Left hindlimb (tissue), 1 donor: Measurements from ENCODE around the gene GRB14.
"Not testable (repeated sequence)": the region's sequence is repeated elsewhere in the genome, so short reads cannot be mapped to it uniquely, and the experiment has no call there.

ENCODE experiments used
- DNase-seq: peaks from one replicate; pipeline ENCODE4 v3.0.0-alpha.2; 2018

The GRB14 gene

DNA sequence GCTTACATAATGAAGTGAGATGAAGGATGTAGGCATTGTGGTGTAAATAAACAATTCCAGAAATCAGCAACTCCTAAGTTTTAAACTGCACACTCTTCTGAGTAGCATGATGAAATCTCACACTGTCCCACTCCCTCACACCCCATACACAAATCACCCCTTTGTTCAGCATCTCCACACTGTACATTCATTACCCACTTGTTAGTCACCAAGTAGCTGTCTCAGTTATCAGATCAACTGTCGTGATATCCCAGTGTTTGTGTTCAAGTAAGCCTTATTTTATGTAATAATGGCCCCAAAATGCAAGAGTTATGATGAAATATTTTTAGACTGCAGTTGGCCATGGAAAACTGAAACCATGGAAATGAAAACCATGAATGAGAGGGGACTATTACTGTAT is 135.7 kb downstream of the GRB14 start:
- DNase-seq, result no peak

DNA sequence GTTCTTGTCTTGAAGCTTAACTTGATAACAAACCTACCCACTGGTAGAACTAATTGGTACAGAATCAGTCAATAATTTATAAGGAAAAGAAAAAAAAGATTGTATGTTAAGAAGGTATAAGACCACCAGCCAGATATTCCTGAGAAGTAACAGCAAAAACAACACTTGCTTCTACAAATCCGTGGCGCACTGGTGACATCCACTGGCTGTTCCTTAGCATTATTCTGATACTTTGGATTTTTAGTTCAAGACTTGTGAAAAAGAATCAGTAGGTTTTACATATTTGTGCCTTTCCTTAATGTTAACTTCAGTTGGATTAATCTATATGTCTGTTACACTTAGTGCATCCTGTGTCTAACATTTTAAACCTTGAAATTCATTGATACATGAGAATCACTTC is 141.8 kb downstream of the GRB14 start:
- DNase-seq, result peak; percentile 44

DNA sequence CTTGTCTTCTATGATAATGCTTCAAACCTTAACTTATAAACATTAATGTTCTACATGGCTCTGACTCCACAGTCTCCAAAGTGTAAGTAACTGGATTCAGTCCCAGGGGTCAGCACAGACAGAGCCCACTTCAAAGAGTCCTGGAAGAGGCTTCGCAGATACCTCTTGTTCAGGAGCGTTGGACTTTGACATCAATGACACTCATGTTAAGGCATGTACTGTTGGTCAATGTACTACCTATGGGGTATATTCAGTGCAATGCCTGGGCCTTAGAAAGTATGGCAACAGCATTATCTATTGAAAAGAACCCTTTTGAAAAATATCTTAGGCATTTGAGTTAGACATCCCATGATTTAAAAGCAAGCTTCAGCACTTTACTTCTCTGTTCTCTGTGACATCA is 143.1 kb downstream of the GRB14 start:
- DNase-seq, result no peak

DNA sequence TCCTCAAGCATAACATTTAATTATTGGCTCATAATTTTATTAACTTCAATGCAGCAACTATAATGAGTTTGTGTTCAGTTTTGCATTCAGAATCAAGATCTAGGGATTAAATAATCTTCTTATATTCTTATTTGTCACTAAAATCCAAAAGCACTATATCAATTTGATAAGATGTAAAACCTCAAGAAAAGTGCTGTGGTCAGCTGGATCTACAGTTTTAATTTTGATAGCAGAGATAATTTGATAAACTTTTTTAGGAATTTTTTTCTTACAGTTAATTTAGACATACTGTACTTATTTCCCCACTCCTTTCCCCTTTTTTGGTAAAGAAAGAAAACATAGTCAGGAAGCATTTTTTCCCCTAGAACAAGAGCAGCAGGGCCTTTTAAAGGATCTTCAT is 146.4 kb downstream of the GRB14 start:
- no peak for DNase-seq

DNA sequence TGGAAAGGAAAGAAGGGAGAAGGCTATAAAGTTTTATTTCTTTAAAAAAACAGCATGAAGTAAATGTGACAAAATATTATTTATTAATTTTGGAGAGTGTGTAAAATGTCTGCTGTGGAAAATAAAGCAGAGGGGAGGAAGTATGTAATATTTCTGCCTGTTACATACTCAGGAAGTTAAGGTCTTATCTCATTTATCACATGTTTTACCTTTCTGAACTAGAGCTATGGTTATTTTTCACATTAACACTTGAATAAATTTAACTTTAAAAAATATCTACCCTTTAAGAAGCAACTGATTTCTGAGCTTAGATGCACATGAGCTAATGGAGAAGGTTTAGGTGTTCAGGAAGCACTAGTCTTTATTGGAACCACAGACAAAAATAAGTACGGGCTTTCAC is 148.3 kb downstream of the GRB14 start:
- DNase-seq, result no peak

DNA sequence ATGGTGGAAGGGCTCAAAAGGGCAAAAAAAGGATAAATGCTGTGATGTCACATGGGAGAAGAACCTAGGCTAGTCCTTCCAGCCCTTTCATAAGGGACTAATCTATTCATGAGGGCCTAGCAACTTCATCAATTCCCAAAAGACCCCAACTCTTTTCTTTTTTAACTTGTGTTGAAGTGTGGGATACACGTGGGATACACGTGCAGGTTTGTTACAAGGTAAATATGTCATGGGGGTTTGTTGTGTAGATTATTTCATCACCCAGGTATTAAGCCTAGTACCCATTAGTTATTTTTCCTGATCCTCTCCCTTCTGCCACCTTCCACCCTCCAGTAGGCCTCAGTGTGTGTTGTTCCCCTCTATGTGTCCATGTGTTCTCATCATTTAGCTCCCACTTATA is 156.2 kb downstream of the GRB14 start:
- DNase-seq, result not testable (repeated sequence)

DNA sequence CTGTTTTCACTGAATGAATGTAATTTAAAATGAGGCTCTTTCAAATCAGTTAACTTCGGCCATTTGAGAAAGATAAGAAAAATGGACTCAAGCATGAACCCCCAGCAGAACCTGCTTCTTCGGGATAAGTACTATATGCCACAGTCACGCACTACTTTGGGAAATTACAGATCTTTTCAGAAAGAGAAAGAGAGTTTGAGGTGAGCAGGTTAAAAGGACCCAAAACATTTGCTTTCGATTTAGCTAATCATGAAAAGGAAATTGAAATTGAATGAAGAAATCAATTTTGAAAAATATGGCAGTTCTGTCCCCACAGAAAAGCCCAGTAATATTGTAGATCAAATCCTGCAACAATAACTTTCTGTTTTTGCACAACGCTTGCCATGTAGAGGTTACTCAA is 156.9 kb downstream of the GRB14 start:
- DNase-seq, result no peak

DNA sequence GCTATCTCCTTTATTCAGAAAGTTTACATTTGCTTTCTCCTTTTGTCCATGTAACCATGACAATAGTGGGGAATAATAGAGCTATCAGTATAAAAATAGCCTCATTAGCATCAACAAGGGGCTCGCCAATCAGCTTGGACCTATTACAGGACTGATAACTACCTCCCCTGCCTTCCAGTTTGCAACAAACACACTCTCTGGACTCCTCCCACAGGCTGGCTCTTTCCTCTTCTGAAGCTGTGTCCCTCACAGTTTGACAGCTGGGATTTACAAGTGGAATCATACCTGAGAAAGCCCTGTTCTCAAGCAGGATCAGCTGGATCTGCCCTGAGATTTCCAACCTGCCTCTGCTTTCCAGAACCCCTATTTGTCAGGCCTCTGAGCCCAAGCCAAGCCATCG is 162.5 kb downstream of the GRB14 start:
- no peak for DNase-seq

DNA sequence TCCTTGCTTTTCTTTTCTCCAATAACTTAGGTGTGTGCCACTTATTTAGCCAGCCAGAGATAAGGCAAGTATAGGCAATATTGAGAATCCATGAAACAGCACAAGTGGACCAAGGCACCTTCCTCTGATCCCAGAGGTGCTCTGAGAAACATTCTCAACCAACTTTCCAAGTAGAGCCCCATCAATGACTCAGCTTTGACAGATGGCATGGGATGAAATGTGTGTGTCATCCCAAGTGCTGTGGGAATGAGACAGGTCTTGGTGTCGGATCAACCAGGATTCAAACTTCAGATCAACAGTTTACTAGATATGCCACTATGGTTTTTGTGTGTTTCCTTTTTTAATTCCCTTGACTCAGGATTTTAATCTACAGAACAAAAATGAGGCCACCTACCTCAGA is 164.0 kb downstream of the GRB14 start:
- no peak for DNase-seq

DNA sequence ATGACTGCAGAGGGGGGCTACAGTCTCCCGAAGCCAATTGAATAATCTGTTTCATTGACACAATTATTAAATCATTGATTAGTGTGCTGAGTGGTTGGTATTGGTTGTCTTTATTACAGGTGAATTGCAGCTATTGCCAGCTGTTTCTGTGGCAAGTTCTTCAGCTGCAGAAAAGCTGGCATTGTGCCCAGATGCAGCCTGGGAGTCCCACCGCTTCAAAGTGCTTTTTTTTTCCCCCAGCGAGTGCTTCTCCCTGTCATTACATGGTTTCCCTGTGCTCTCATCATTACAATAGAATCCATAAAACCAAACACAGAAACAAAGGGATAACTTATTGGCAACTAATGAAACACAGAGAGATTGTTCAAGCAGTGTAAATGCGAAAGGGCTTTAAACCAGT is 164.7 kb downstream of the GRB14 start:
- DNase-seq, result no peak

DNA sequence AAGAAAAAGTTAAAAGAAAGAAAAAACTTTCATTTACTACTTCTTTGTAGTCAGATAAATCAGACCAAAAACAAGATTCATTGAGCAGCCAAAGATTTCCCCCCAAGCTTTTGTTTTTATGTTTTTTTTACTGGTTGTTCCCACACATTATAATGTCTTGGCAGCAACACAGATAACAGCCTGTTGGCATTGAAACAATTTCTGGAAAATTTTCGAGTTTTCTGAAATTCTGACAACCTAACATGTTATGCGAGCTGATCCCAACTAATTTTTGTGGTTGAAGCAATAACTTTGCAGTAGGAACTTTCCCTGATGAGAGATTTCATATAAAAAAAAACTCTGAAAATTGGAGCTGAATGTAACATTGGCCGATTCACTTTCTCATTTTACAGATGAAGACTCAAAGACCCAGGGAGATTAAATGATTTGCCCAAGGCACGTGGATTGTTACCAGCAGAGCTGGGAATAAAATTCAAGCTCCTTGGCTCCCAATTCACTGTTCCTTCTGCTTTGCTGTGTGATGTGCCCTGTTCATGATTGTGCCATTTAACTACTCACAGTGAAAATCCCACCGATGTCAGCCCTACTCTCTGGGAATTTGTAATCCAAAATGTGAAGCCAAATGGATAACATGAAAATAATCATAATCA is 167.5 kb downstream of the GRB14 start:
- no peak for DNase-seq

DNA sequence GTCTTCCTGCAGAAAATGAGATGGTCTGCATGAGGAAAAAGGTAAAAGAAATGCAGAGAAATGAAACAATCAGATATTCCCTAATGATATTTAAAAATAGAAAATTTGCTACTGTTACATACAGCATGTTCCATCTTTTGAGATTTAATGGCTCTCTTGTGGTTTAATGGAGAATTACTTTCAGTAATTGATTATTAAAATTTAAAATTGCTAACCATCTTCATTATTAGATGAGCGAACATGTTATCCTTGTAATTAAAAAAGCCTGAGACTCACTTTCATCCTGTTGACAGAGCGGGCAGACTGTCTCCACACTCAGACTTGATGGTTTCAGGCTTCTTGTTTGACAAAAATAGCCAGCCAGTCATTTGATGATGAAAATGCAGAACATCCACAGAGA is 171.0 kb downstream of the GRB14 start:
- DNase-seq, result no peak

DNA sequence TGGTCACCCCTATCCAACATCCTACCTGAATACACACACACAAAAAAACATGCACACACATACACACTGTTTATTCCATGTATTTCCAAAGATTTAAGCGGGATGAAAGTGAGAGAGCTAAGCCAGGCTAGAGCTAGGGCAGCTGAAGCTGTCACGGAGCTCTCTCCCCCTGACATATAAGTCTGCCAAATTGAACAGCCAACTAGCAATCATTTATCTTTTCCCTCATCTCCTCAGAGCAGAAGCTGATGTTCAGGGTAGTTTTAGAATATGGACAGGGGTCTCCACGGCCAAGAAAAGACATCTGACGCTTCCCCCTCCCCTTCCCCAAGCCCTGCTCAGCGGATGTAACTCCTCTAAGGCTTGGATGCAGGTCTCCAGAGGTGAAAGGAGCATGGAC is 171.6 kb downstream of the GRB14 start:
- DNase-seq, result no peak

DNA sequence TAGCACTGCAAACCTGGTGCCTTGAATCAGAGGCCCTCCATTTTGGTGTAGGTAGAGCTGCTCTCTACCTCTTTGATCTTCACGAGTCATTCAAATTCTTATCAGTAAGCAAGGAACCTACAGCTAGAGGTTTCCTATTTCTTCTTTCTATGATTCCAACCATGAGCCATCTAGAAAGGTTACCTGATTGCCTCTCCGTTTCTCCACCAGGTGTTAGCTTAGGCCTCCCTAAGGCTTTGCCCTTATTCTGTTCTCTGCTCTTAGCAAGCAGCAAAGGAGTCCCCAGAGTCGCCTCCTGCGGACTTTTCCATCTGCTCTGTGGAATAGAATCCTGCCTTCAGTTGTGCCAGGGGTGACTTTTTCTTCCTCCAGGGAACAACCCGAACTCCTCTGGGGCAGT is 173.6 kb downstream of the GRB14 start:
- DNase-seq, result no peak
